ENCODE results near the gene NKTR.

NKTR gene

DNA sequence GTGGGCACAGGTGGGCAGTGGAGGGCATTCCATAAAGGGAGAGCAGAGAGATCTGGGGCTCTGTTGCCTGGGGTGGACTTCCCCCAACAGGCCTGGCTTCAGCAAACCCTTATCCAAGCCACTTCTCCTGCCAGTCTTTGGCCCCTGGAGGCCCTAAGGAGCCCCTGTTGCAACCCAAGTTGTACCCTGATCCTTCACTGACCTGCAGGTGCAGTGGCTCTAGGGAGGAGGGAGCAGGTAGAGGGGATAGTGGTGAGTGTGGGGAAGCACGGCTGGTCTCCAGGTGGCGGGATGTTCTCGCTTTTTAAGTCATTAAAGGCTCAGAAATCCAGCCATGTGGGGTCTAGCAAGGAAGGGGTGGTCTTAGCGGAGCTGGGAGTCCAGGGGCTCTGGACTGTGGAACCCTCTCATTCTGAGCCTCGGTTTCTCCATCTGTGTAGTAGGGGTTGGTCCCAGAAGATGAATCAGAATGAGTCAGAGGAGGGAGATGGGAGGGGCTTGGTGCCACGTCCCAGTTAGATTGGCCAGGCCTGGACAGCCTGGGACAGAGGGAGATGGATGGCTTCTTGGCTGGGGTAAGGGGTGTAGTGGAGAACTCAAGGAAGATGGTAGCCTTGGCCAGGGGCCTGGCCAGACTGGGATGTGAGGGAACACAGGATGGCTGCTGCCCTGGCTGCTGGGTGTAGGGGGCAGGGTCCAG, 55.6 kb downstream of the NKTR start:
- Histone ChIP-seq H3K4me3 (replicated peaks; ENCODE audit: low read depth, low read length) (no peak overlapping the region), H3K36me3 (ENCODE audit: control insufficient read depth, insufficient read depth, low read length) (no peaks in the 10 kb centered on the region), H3K27me3 (replicated peaks; ENCODE audit: control insufficient read depth, insufficient read depth, low read length) (no peaks in the 10 kb centered on the region)
- TF ChIP-seq, protein P1, sequence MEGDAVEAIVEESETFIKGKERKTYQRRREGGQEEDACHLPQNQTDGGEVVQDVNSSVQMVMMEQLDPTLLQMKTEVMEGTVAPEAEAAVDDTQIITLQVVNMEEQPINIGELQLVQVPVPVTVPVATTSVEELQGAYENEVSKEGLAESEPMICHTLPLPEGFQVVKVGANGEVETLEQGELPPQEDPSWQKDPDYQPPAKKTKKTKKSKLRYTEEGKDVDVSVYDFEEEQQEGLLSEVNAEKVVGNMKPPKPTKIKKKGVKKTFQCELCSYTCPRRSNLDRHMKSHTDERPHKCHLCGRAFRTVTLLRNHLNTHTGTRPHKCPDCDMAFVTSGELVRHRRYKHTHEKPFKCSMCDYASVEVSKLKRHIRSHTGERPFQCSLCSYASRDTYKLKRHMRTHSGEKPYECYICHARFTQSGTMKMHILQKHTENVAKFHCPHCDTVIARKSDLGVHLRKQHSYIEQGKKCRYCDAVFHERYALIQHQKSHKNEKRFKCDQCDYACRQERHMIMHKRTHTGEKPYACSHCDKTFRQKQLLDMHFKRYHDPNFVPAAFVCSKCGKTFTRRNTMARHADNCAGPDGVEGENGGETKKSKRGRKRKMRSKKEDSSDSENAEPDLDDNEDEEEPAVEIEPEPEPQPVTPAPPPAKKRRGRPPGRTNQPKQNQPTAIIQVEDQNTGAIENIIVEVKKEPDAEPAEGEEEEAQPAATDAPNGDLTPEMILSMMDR (IDR thresholded peaks at IDR 0.05; ENCODE audit: insufficient read depth, low read length, poor library complexity, severe bottlenecking): no peak
- no peak for DNase-seq (ENCODE audit: extremely low read depth, insufficient read length)

DNA sequence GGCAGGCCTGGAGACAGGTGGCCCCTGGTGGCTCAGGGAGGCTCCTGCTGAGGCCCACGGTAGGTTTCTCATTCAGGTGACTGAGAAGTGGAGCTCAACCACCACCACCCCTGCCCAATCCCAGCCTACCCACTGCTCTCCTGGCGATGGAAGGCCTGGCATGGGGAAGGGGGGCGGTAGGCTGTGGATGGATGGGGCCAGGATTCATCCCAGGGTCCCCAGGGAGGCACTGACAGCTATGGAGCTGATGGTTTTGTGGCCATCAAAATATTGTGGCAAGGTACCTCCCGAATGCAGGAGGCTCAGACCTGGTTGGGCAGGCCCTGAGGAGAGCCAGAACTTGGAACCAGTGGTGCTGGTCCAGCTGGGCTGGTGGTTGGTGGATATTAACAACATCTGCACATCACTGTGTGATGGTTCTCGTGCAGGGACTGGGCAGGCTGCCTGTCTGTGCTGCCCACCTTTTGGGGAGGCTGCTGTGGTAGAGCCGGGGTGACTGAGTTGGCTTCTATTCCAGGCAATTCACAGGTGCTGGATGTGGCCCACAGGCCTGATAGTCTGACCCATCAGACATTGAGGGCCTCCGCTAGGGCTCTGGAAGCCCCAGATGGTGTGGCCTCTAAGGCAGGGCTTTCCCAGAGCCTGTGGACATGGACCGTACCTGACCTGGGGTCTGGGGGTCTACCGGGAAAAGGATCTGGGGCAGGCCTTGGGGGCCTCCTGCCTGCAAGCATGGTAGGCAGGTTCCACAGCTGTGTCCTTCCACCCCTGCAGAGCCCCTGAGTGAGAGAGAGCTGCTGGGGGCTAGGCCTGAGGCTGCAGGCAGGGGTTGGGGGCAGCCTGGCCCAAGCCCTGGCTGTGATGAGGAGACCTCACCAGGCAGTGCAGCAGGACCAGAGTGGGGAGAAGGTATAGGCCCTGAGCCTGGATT, 56.5 kb downstream of the NKTR start:
- TF ChIP-seq, protein P1 (IDR thresholded peaks at IDR 0.05; ENCODE audit: insufficient read depth, low read length, poor library complexity, severe bottlenecking): no peak
- no peak for DNase-seq (ENCODE audit: extremely low read depth, insufficient read length)
- H3K4me3 ChIP-seq (replicated peaks; ENCODE audit: low read depth, low read length): no peak overlapping the region
- H3K27me3 ChIP-seq (replicated peaks; ENCODE audit: control insufficient read depth, insufficient read depth, low read length): no peaks in the 10 kb centered on the region
- no peaks in the 10 kb centered on the region for H3K36me3 ChIP-seq (ENCODE audit: control insufficient read depth, insufficient read depth, low read length)

DNA sequence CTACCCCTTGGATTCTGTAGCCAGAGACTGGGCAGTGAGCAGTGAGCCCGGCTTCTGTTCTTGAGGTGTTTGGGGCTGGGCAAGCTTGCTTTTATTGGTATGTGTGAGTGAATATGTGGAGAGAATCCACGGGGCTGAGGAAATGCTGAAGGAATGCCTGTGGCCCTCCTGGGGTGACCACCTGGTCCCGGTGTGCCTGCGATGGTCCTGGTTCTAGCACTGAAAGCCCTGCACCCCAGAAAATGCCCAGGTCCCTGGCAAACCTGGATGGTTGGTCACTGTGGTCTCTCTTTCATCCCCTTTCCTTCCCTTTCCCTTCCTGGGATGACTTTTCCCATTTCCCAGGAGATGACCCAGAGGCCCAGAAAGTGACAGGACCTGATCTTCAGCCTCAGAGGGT, 57.2 kb downstream of the NKTR start:
- TF ChIP-seq, protein P1 (IDR thresholded peaks at IDR 0.05; ENCODE audit: insufficient read depth, low read length, poor library complexity, severe bottlenecking): no peak
- Histone ChIP-seq H3K36me3 (ENCODE audit: control insufficient read depth, insufficient read depth, low read length) (no peaks in the 10 kb centered on the region), H3K27me3 (replicated peaks; ENCODE audit: control insufficient read depth, insufficient read depth, low read length) (no peaks in the 10 kb centered on the region), H3K4me3 (replicated peaks; ENCODE audit: low read depth, low read length) (no peak overlapping the region)
- no peak for DNase-seq (ENCODE audit: extremely low read depth, insufficient read length)

DNA sequence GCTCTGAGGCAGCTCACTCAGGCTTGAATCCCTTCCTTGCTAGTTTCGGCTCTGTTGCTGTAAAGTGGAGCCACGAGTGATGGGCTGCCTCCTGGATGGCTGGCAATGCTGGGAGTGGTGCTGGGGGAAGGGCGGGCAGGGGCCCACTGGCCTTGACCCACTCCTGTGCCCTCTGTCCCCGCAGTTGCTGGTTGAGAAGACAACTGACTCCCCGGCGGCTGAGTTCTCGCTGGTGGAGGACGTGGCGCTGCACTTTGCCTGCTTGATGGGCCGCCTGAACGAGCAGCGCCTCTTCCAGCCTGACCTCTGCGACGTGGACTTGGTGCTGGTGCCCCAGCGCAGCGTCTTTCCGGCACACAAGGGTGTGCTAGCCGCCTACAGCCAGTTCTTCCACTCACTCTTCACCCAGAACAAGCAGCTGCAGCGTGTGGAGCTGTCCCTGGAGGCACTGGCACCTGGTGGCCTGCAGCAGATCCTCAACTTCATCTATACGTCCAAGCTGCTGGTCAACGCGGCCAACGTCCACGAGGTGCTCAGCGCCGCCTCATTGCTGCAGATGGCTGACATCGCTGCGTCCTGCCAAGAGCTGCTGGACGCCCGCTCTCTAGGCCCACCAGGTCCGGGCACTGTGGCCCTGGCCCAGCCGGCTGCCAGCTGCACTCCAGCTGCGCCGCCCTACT, 57.7 kb downstream of the NKTR start:
- TF ChIP-seq, protein P1 (IDR thresholded peaks at IDR 0.05; ENCODE audit: insufficient read depth, low read length, poor library complexity, severe bottlenecking): no peak
- H3K36me3 ChIP-seq (ENCODE audit: control insufficient read depth, insufficient read depth, low read length): no peaks in the 10 kb centered on the region
- H3K4me3 ChIP-seq (replicated peaks; ENCODE audit: low read depth, low read length): no peak overlapping the region
- no peaks in the 10 kb centered on the region for H3K27me3 ChIP-seq (replicated peaks; ENCODE audit: control insufficient read depth, insufficient read depth, low read length)
- DNase-seq (ENCODE audit: extremely low read depth, insufficient read length): no peak

DNA sequence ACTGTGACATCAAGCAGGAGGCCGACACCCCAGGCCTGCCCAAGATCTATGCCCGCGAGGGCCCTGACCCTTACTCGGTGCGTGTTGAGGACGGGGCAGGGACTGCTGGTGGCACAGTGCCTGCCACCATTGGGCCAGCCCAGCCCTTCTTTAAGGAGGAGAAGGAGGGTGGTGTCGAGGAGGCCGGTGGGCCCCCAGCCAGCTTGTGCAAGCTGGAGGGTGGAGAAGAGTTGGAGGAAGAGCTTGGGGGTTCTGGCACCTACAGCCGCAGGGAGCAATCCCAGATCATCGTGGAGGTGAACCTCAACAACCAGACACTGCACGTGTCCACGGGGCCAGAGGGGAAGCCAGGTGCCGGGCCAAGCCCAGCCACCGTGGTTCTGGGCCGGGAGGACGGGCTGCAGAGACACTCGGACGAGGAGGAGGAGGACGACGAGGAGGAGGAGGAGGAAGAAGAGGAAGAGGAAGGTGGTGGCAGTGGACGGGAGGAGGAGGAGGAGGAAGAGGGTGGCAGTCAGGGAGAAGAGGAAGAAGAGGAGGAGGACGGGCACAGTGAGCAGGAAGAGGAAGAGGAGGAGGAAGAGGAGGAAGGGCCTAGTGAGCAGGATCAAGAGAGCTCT, 58.4 kb downstream of the NKTR start:
- TF ChIP-seq, protein P1 (IDR thresholded peaks at IDR 0.05; ENCODE audit: insufficient read depth, low read length, poor library complexity, severe bottlenecking): no peak
- DNase-seq (ENCODE audit: extremely low read depth, insufficient read length): no peak
- Histone ChIP-seq H3K36me3 (ENCODE audit: control insufficient read depth, insufficient read depth, low read length) (no peaks in the 10 kb centered on the region), H3K4me3 (replicated peaks; ENCODE audit: low read depth, low read length) (no peak overlapping the region), H3K27me3 (replicated peaks; ENCODE audit: control insufficient read depth, insufficient read depth, low read length) (no peaks in the 10 kb centered on the region)
